HCT116 (cell line): ENCODE measurements around the gene SRRM2.

Source experiments
- CTCF ChIP-seq, 3 experiments: fragments of 200-600 bp in 1 of 3; sonication (generic) in 1 of 3; IDR thresholded peaks in 2 of 3; conservative IDR thresholded peaks in 1 of 3; 2 replicates each; pipeline ENCODE4 v1.5.1; 2012 to 2017; ENCODE audit warnings: low read depth in 2 of 3, low read length in 2 of 3, antibody characterized with exemption in 1 of 3, borderline replicate concordance in 1 of 3, control low read depth in 1 of 3, mild to moderate bottlenecking in 1 of 3, mixed read lengths in 1 of 3, mixed run types in 1 of 3, moderate library complexity in 1 of 3; ENCODE audit not compliant: insufficient read depth in 1 of 3
- ZBTB33 ChIP-seq: IDR thresholded peaks from 2 replicates; pipeline ENCODE4 v1.6.1; 2011; ENCODE audit warnings: mild to moderate bottlenecking, low read length, moderate library complexity; ENCODE audit not compliant: insufficient replicate concordance; ENCODE audit errors: extremely low read depth

- TF ChIP-seq ZBTB33 (no peak), CTCF (IDR thresholded peaks at IDR 0.05 in 2 of 3, conservative IDR thresholded peaks at IDR 0.05 in 1 of 3; ENCODE audit: borderline replicate concordance in 1 of 3, insufficient read depth in 1 of 3, low read depth in 2 of 3, low read length in 2 of 3) (no peak)
These were observed 653 bp downstream of the SRRM2 start for GRCh38 chr16:2752850-2753732.
